Neural crest cell (in vitro differentiated cells): ENCODE data around the gene HMCN2. TPM values are rescaled to one million over a fixed set of nuclear protein-coding genes. Genes with fewer than 3 reads are reported as not detected.

Source experiments
- DNase-seq: peaks from one replicate; pipeline ENCODE4 v3.0.0; 2021; ENCODE audit warnings: low read depth, mixed read lengths, low spot score
- H3K27ac Mint-ChIP-seq: one replicate; pipeline ENCODE4 v1.8.0; 2021; ENCODE audit warnings: mild to moderate bottlenecking, mixed read lengths; ENCODE audit not compliant: unreplicated experiment
- H3K27me3 Mint-ChIP-seq: 2 replicates; pipeline ENCODE4 v1.8.0; 2021; ENCODE audit warnings: low read depth, mild to moderate bottlenecking, mixed read lengths
- H3K36me3 Mint-ChIP-seq: 2 replicates; pipeline ENCODE4 v1.8.0; 2021; ENCODE audit warnings: low read depth, mild to moderate bottlenecking, mixed read lengths
- H3K4me1 Mint-ChIP-seq: 2 replicates; pipeline ENCODE4 v1.8.0; 2021; ENCODE audit warnings: mixed read lengths
- H3K4me3 Mint-ChIP-seq: one replicate; pipeline ENCODE4 v1.8.0; 2021; ENCODE audit warnings: mild to moderate bottlenecking, mixed read lengths
- H3K9me3 Mint-ChIP-seq: 2 replicates; pipeline ENCODE4 v1.8.0; 2021; ENCODE audit warnings: mixed read lengths
- total RNA-seq: library from RNA; stranded (reverse); gene quantifications from 2 replicates; pipeline ENCODE4 v1.2.1, GENCODE V29; 2021
- TF ChIP-seq, protein P1 (sequence below): fragments of 200-600 bp; sonication (generic); conservative IDR thresholded peaks from 2 replicates; pipeline ENCODE4 v1.5.0; 2021; ENCODE audit warnings: antibody characterized with exemption, mild to moderate bottlenecking

The HMCN2 gene
- total RNA-seq, 1 donor from 2014 or later = not detected

DNA sequence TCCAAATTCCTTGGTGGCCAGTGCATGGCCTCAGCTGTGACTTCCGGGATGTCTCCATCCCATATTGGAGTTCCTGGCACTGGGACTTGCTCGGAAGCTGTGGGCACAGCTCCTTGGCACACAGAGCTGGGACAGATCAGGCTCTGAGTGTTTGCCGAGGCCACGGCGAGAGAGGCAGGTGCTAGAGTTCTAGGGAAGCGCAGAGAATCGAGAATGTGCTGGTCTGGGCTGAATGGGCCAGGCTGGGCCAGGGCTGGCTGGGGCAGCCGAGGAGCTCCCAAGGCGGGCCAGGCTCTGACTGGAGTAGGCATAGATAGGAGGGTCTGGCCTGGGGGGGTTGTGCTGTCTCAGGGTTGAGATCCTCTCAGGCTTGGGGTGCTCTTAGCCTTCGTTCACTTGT lies 45.4 kb downstream of the HMCN2 start:
- H3K27ac Mint-ChIP-seq = no peak overlapping the region
- no peak overlapping the region for H3K4me3 Mint-ChIP-seq
- no peaks in the 10 kb centered on the region for H3K9me3 Mint-ChIP-seq
- no peak for DNase-seq
- no peaks in the 10 kb centered on the region for H3K4me1 Mint-ChIP-seq
- no peaks in the 10 kb centered on the region for H3K36me3 Mint-ChIP-seq
- TF ChIP-seq, protein P1, sequence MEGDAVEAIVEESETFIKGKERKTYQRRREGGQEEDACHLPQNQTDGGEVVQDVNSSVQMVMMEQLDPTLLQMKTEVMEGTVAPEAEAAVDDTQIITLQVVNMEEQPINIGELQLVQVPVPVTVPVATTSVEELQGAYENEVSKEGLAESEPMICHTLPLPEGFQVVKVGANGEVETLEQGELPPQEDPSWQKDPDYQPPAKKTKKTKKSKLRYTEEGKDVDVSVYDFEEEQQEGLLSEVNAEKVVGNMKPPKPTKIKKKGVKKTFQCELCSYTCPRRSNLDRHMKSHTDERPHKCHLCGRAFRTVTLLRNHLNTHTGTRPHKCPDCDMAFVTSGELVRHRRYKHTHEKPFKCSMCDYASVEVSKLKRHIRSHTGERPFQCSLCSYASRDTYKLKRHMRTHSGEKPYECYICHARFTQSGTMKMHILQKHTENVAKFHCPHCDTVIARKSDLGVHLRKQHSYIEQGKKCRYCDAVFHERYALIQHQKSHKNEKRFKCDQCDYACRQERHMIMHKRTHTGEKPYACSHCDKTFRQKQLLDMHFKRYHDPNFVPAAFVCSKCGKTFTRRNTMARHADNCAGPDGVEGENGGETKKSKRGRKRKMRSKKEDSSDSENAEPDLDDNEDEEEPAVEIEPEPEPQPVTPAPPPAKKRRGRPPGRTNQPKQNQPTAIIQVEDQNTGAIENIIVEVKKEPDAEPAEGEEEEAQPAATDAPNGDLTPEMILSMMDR = no peak
- peaks cover 5% of the 10 kb centered on the region for H3K27me3 Mint-ChIP-seq

DNA sequence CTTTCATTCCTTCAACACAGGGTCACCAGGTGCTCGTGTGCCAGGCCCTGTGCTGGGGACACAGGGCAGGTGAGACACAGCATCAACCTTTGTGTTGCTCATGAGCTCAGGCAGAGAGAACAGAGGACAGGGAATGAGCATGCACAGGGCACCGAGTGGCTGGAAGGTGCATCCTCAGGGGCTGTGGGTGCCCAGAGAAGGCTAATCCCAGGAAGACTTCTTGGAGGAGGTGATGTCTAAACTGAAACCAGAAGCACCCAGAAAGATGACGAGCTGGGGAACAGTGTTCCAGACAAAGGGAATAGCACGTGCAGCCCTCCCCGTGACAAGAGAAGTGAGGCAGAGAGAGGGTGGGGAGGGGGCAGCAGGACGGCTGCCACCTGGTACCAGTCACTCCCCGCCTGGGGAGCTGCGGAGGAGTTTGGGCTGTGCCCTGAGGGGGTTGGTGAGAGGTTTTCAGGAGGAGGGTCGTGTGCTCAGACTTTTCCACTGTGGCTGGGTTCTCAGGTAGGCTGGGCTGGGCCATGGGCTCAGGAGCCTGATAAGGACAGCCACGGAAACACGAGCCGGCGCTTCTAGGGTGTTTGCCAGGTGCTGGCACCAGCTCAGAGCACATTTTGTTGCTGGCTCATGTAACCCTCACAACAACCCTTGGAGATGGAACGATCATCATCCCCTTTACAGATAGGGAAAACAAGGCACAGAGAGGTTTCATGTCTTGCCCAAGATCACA lies 46.0 kb downstream of the HMCN2 start:
- Mint-ChIP-seq H3K27me3 (peaks cover 6% of the 10 kb centered on the region), H3K36me3 (no peaks in the 10 kb centered on the region), H3K4me1 (no peaks in the 10 kb centered on the region), H3K4me3 (no peak overlapping the region), H3K27ac (no peak overlapping the region), H3K9me3 (no peaks in the 10 kb centered on the region)
- TF ChIP-seq, protein P1 = no peak
- DNase-seq = no peak

DNA sequence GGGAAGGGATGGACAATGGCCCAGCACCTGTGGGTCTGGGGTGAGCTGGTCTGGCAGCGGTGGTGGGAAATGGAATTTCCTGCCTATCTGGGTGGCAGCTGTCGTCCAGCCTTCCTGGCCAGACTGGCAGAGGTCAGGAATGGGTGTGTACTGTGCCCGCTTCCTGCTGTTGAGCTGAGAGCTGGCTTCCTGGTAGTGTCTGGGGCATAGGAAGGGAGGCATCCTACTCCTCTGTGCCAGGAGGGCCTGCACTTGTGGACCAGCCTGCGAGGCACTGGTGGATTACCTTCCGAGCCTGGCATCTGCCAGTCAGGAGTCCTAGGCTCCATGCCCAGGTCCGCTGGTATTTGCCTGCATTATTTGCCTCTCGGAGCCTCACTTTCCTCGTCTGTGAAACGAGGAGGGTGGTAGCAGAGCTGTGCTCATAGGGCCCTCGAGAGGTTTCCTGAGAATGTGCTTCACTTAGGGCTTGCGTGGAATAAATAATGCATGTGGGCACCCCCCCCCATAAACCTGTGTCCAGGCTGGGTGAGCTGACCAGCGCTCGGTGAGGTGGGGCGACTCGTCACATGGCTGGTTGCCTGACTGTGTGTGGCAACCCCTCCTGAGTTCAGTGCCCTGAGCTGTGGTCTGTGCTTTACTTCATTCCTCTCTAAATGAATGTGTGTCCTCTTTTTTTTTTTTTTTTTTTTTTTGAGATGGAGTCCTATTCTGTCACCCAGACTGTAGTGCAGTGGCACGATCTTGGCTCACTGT lies 47.7 kb downstream of the HMCN2 start:
- H3K27ac Mint-ChIP-seq = no peak overlapping the region
- H3K4me3 Mint-ChIP-seq = no peak overlapping the region
- no peaks in the 10 kb centered on the region for H3K36me3 Mint-ChIP-seq

DNA sequence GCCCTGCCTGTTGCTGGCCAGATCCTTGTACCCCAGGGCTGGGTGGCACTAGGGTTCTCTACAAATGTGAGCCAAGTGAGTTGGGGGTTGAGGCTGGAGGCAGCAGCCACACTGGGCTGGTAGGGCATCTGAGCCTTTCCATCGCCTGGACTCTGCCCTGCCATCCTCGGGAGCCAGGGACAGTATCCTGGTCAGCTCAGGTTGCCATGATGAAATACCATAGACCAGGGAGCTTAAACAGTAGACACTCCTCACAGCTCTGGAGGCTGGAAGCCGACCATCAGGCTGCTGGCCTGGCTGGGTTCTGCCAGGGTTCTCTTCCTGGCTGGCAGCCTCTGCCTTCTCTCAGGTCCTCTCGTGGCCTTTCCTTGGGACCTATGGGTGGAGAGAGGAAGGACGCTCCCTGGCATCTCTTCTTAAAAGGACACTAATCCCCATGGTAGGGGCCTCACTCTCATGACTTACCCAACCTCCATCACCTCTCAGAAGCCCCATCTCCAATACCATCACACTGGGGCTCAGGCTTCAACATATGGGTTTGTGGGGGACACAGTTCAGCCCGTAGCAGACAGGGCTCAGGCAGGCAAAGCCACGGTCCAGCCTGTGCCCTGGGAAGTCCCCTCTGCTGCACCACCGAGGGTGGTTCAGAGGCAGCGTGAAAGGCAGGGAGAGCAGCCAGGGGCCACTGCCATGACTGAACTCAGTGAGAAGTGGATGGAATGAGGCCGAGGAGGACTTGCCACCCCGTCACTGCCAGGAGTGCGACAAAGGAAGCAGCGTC lies 50.1 kb downstream of the HMCN2 start:
- Mint-ChIP-seq H3K4me1 (peaks cover 13% of the 10 kb centered on the region), H3K9me3 (no peaks in the 10 kb centered on the region), H3K36me3 (no peaks in the 10 kb centered on the region), H3K4me3 (no peak overlapping the region), H3K27ac (no peak overlapping the region), H3K27me3 (peaks cover 31% of the 10 kb centered on the region)
- TF ChIP-seq, protein P1 = no peak
- DNase-seq = no peak

More for the DNA sequence above, 47.7 kb downstream of the HMCN2 start:
- Mint-ChIP-seq H3K4me1 (peaks cover 9% of the 10 kb centered on the region), H3K27me3 (peaks cover 22% of the 10 kb centered on the region), H3K9me3 (no peaks in the 10 kb centered on the region)
- TF ChIP-seq, protein P1 = no peak
- no peak for DNase-seq

DNA sequence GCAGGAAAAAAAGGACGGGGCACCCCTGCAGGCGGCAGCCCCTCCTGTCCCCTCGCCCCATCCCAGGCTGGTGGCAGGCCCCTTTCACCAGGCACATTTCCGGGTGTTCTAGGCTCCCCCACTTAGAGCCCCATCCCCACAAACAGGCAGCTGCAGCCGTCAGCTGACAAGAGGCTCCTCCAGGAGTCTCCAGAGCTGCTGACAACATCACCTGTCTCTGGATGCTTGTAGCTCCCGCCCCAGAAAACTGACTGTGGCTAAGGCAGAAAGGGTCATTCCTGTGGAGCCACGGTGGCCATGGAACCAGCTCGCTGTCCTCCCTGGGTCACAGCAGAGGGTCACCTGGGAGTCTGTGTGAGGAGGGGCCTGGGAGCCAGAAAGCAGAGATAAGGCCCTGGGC lies 50.9 kb downstream of the HMCN2 start:
- Mint-ChIP-seq H3K4me1 (peaks cover 13% of the 10 kb centered on the region), H3K36me3 (no peaks in the 10 kb centered on the region), H3K27me3 (peaks cover 39% of the 10 kb centered on the region), H3K27ac (no peak overlapping the region), H3K4me3 (no peak overlapping the region), H3K9me3 (no peaks in the 10 kb centered on the region)
- no peak for DNase-seq
- TF ChIP-seq, protein P1 = no peak
